Chondrocyte (in vitro differentiated cells): Measurements from ENCODE around the gene CPSF6. TPM values are rescaled to one million over a fixed set of nuclear protein-coding genes. Genes with fewer than 3 reads are reported as not detected.
A peak's percentile ranks its signal among the peaks of the same experiment; 100 is the strongest.

ENCODE experiments used
- DNase-seq: peaks from one replicate; pipeline ENCODE4 v3.0.0; 2021; ENCODE audit warnings: mixed read lengths, low spot score
- H3K27ac Mint-ChIP-seq: one replicate; pipeline ENCODE4 v1.8.0; 2021; ENCODE audit warnings: mild to moderate bottlenecking, moderate library complexity, mixed read lengths; ENCODE audit not compliant: unreplicated experiment
- H3K27me3 Mint-ChIP-seq: 2 replicates; pipeline ENCODE4 v1.8.0; 2021; ENCODE audit warnings: low read depth, mixed read lengths
- H3K36me3 Mint-ChIP-seq: 2 replicates; pipeline ENCODE4 v1.8.0; 2021; ENCODE audit warnings: low read depth, mixed read lengths
- H3K4me1 Mint-ChIP-seq: 2 replicates; pipeline ENCODE4 v1.8.0; 2021; ENCODE audit warnings: low read depth, mild to moderate bottlenecking, mixed read lengths
- H3K4me3 Mint-ChIP-seq: one replicate; pipeline ENCODE4 v1.8.0; 2021; ENCODE audit warnings: mild to moderate bottlenecking, moderate library complexity, mixed read lengths; ENCODE audit not compliant: unreplicated experiment
- H3K9me3 Mint-ChIP-seq: 2 replicates; pipeline ENCODE4 v1.8.0; 2021; ENCODE audit warnings: low read depth, mixed read lengths
- total RNA-seq: library from RNA; stranded (reverse); gene quantifications from 3 replicates; pipeline ENCODE4 v1.2.1, GENCODE V29; 2021
- TF ChIP-seq, protein P1 (sequence below): fragments of 200-600 bp; sonication (generic); IDR thresholded peaks from 2 replicates; pipeline ENCODE4 v1.5.0; 2021; ENCODE audit warnings: antibody characterized with exemption, mild to moderate bottlenecking, moderate library complexity

The CPSF6 gene
- total RNA-seq, 1 donor from 2014 or later = 51.6 TPM

DNA sequence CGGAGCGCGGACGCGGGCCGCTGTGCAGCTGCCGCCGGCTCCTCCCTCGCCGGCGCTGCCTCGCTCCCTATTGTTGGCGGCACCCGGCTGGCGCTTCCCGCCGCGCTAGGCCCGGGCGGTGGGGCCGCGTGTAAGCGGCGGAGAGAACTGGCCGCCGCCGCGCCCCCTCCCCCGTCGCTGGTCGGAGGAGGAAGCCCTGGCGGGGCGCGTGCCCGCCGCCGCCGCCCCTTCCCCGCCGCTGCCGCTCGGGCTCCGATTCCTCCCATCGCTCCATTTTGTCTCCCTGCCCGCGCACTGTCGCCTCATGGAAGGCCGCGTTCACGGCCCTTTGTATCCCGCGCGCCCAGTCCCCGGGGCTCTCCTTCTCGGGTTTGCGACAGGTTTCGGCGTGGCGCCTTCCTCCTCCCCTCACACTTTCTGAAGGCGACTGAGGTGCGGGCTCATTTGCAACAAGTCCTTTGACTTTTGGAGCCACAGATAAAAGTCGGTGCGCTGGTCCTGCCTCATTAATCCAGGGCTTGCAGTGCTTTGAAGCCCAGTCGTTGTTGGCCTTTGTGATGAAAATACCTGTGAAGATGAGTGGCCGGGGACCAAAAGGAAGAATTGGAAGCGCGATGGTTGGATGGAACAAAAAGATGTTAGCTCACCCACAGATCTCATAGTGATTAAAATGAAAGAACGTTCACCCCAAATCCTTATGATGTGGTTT lies 707 bp downstream of the CPSF6 start:
- TF ChIP-seq, protein P1, sequence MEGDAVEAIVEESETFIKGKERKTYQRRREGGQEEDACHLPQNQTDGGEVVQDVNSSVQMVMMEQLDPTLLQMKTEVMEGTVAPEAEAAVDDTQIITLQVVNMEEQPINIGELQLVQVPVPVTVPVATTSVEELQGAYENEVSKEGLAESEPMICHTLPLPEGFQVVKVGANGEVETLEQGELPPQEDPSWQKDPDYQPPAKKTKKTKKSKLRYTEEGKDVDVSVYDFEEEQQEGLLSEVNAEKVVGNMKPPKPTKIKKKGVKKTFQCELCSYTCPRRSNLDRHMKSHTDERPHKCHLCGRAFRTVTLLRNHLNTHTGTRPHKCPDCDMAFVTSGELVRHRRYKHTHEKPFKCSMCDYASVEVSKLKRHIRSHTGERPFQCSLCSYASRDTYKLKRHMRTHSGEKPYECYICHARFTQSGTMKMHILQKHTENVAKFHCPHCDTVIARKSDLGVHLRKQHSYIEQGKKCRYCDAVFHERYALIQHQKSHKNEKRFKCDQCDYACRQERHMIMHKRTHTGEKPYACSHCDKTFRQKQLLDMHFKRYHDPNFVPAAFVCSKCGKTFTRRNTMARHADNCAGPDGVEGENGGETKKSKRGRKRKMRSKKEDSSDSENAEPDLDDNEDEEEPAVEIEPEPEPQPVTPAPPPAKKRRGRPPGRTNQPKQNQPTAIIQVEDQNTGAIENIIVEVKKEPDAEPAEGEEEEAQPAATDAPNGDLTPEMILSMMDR = no peak

DNA sequence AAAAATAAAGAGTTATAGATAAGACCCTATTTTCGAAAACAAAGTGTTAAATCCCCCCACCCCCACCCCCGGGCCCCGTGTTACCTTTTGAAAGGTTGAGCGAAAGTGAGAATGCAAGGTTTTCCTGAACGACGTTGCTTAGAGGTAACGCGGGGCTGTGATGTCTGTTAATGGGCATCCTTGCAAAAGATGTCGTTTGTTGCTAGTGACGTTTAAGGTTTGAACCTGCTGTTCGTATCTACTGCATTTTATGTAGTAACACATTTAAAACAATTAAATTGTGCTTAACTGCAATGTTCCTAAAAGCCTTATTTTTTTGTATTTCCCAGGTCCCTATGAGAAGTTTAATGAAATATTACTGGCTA lies 1.2 kb downstream of the CPSF6 start:
- peak overlapping the region; percentile 99 for H3K4me3 Mint-ChIP-seq
- TF ChIP-seq, protein P1 = no peak
- no peaks in the 10 kb centered on the region for H3K36me3 Mint-ChIP-seq
- peak overlapping the region; percentile 98 for H3K27ac Mint-ChIP-seq
- DNase-seq = no peak
- H3K9me3 Mint-ChIP-seq = no peaks in the 10 kb centered on the region
- no peaks in the 10 kb centered on the region for H3K27me3 Mint-ChIP-seq
- H3K4me1 Mint-ChIP-seq = peaks cover 45% of the 10 kb centered on the region

More for the DNA sequence above, 707 bp downstream of the CPSF6 start:
- Mint-ChIP-seq H3K4me3 (peak overlapping the region; percentile 99), H3K27me3 (no peaks in the 10 kb centered on the region), H3K27ac (peak overlapping the region; percentile 98), H3K36me3 (no peaks in the 10 kb centered on the region), H3K9me3 (no peaks in the 10 kb centered on the region), H3K4me1 (peaks cover 42% of the 10 kb centered on the region)
- no peak for DNase-seq

DNA sequence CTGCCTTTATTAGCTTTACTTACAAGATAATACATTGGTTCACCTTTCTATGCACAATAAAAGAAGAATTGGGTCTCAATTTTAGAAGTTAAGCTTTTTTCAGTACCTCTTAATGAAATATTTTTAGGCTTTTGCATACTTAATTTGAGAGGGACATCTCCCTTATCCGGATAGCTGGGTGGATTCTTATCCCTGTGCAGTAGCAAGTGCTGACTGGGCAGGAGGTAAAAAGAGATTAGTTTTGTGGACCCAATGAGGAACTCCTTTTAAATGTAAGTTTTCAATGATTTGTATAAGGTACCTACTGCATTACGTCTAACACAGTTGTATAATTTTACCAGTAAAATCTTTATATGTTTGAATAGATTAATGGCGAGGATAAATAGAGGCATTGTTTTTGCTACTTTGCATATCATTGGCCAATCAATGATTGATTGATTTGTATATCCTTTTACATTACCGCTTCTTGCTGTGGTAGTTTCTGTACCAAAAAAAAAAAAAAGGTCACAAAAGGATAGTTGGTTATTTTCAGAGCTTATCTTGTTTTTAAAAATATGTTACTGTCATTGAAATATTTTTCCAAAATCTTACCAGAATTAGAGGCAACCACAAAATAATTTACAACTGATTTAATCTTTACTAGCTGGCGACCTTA lies 2.2 kb downstream of the CPSF6 start:
- no peaks in the 10 kb centered on the region for H3K27me3 Mint-ChIP-seq
- DNase-seq = no peak
- H3K36me3 Mint-ChIP-seq = no peaks in the 10 kb centered on the region
- H3K27ac Mint-ChIP-seq = peak overlapping the region; percentile 22
- peak overlapping the region; percentile 99 for H3K4me3 Mint-ChIP-seq
- TF ChIP-seq, protein P1 = no peak
- H3K9me3 Mint-ChIP-seq = no peaks in the 10 kb centered on the region
- peaks cover 53% of the 10 kb centered on the region for H3K4me1 Mint-ChIP-seq

DNA sequence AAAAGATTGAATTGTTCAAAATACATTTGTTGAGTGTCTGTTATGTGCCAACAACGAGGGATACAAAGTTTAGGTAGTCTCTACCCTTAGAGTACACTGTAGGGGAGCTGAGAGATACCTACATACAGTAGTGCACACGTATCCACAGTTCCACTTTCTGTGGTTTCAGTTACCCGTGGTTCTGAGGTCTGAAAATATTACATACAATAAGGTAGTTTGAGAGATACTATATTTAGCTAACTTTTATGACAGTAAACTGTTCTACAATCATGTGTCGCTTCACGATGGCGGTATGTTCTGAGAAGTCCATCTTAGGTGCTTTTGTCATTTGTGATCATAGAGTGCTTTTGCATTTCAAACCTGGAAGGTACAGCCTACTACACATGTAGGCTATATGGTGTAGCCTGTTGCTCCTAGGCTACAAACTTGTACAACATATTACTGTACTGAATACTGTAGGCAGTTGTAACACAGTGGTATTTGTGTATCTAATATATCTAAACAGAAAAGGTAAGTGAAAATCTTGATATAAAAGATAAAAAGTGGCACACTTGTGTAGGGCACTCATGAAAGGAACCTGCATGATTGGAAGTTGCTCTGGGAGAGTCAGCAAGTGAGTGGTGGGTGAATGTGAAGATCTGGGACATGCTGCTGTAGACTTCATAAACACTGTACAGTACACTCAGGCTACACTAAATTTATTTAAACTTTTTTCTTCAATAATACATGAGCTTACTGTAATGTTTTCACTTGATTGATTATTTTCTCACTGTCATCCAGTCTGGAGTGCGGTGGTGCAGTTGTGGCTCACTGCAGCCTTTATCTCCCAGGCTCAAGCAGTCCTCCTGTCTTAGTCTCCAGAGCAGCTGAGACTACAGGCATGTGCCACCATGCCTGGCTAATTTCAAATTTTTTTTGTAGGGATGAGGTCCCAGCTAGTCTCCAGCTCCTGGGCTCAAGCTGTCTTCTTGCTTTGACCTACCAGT lies 4.0 kb downstream of the CPSF6 start:
- no peak overlapping the region for H3K4me3 Mint-ChIP-seq
- H3K27ac Mint-ChIP-seq = no peak overlapping the region
- TF ChIP-seq, protein P1 = no peak
- DNase-seq = no peak
- peaks cover 68% of the 10 kb centered on the region for H3K4me1 Mint-ChIP-seq
- H3K9me3 Mint-ChIP-seq = no peaks in the 10 kb centered on the region
- no peaks in the 10 kb centered on the region for H3K27me3 Mint-ChIP-seq
- H3K36me3 Mint-ChIP-seq = no peaks in the 10 kb centered on the region
